ENCODE data around the gene JARID2. TPM values are rescaled to one million over a fixed set of nuclear protein-coding genes. Genes with fewer than 3 reads are reported as not detected.

The JARID2 gene
- total RNA-seq, 4 donors from 2014 or later, result 20.0 to 29.4 (median 23.9) TPM

GRCh38 chr6:15476631-15477380, 230.9 kb downstream of the JARID2 start:
- no peak for DNase-seq (ENCODE audit: low spot score in 2 of 2)
- Histone ChIP-seq H3K9me3 (no peaks in the 10 kb centered on the region), H3K27me3 (no peaks in the 10 kb centered on the region), H3K36me3 (peaks cover 3% of the 10 kb centered on the region), H3K27ac (no peak overlapping the region), H3K4me3 (no peak overlapping the region), H3K4me1 (peaks cover 29% of the 10 kb centered on the region)
- TF ChIP-seq EP300 (IDR thresholded peaks at IDR 0.05) (no peak), POLR2A (IDR thresholded peaks at IDR 0.05) (no peak), POLR2AphosphoS5 (IDR thresholded peaks at IDR 0.05) (no peak)
- TF ChIP-seq, protein P1, sequence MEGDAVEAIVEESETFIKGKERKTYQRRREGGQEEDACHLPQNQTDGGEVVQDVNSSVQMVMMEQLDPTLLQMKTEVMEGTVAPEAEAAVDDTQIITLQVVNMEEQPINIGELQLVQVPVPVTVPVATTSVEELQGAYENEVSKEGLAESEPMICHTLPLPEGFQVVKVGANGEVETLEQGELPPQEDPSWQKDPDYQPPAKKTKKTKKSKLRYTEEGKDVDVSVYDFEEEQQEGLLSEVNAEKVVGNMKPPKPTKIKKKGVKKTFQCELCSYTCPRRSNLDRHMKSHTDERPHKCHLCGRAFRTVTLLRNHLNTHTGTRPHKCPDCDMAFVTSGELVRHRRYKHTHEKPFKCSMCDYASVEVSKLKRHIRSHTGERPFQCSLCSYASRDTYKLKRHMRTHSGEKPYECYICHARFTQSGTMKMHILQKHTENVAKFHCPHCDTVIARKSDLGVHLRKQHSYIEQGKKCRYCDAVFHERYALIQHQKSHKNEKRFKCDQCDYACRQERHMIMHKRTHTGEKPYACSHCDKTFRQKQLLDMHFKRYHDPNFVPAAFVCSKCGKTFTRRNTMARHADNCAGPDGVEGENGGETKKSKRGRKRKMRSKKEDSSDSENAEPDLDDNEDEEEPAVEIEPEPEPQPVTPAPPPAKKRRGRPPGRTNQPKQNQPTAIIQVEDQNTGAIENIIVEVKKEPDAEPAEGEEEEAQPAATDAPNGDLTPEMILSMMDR (IDR thresholded peaks at IDR 0.05), result no peak
- 79% methylated on average over 7 of the region's 7 CpGs for WGBS

GRCh38 chr6:15477746-15478145, 231.9 kb downstream of the JARID2 start:
- Histone ChIP-seq H3K4me3 (no peak overlapping the region), H3K27ac (no peak overlapping the region), H3K36me3 (peaks cover 3% of the 10 kb centered on the region), H3K9me3 (no peaks in the 10 kb centered on the region), H3K4me1 (peaks cover 29% of the 10 kb centered on the region), H3K27me3 (no peaks in the 10 kb centered on the region)
- TF ChIP-seq POLR2A (IDR thresholded peaks at IDR 0.05) (no peak), EP300 (IDR thresholded peaks at IDR 0.05) (no peak), POLR2AphosphoS5 (IDR thresholded peaks at IDR 0.05) (no peak)
- TF ChIP-seq, protein P1 (IDR thresholded peaks at IDR 0.05), result no peak
- DNase-seq (ENCODE audit: low spot score in 2 of 2), result no peak
- WGBS, result 47% methylated on average over 5 of the region's 5 CpGs

DNA sequence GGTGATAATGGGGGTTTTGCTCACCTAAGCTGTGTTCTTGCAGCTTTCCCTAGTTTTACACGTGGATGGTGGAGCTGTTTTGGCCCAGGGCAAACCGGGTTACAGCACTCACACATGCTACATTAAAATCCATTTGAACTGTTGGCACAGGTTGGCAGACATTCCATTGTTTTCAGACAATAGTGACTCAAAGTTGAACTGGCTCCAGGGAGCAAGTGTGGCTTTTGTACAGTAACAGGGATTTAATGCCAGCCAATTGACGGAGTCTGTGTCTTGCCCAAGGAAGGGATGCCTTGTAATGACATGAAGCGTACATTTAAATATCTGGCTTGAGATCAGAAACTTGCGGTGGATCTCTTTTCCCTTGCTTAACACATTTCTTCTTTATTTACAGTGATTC, 233.9 kb downstream of the JARID2 start:
- peaks cover 3% of the 10 kb centered on the region for H3K36me3 ChIP-seq
- TF ChIP-seq, protein P1 (IDR thresholded peaks at IDR 0.05), result no peak
- TF ChIP-seq POLR2A (IDR thresholded peaks at IDR 0.05) (no peak), EP300 (IDR thresholded peaks at IDR 0.05) (no peak), POLR2AphosphoS5 (IDR thresholded peaks at IDR 0.05) (no peak)
- H3K9me3 ChIP-seq, result no peaks in the 10 kb centered on the region
- H3K4me3 ChIP-seq, result no peak overlapping the region
- peaks cover 28% of the 10 kb centered on the region for H3K4me1 ChIP-seq
- H3K27me3 ChIP-seq, result no peaks in the 10 kb centered on the region
- 35% methylated on average over 5 of the region's 5 CpGs for WGBS
- no peak overlapping the region for H3K27ac ChIP-seq
- DNase-seq (ENCODE audit: low spot score in 2 of 2), result no peak

DNA sequence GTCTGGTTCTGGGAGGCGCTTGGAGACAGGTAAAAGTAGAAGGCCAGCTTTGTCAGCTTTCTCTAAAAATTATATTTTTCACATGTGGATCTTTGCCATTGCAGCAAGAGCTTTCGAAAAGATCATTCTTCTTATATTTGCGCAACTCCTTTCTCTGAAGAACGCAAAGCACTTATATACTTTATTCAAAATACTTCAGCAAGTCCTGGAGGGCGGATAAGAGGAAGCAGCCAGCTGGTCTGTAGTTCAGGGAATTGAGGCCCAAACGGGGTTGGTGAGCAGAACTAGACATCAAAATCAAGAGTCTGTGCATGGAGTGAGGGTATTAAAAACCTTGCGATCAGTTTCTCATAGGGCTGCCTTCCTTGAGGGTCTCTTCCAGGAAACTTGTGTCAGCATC, 234.7 kb downstream of the JARID2 start:
- WGBS, result 76% methylated on average over 7 of the region's 7 CpGs
- no peaks in the 10 kb centered on the region for H3K9me3 ChIP-seq
- no peak for DNase-seq (ENCODE audit: low spot score in 2 of 2)
- TF ChIP-seq POLR2AphosphoS5 (IDR thresholded peaks at IDR 0.05), result no peak
- no peak for TF ChIP-seq POLR2A (IDR thresholded peaks at IDR 0.05)
- TF ChIP-seq EP300 (IDR thresholded peaks at IDR 0.05), result no peak
- TF ChIP-seq, protein P1 (IDR thresholded peaks at IDR 0.05), result no peak
- H3K36me3 ChIP-seq, result no peaks in the 10 kb centered on the region
- H3K4me3 ChIP-seq, result no peak overlapping the region
- no peak overlapping the region for H3K27ac ChIP-seq
- peaks cover 28% of the 10 kb centered on the region for H3K4me1 ChIP-seq
- H3K27me3 ChIP-seq, result no peaks in the 10 kb centered on the region

GRCh38 chr6:15481390-15482291, 235.8 kb downstream of the JARID2 start:
- Histone ChIP-seq H3K4me3 (no peak overlapping the region), H3K27me3 (no peaks in the 10 kb centered on the region), H3K36me3 (no peaks in the 10 kb centered on the region), H3K4me1 (peaks cover 20% of the 10 kb centered on the region), H3K9me3 (no peaks in the 10 kb centered on the region), H3K27ac (no peak overlapping the region)
- TF ChIP-seq POLR2AphosphoS5 (IDR thresholded peaks at IDR 0.05) (no peak), POLR2A (IDR thresholded peaks at IDR 0.05) (no peak), EP300 (IDR thresholded peaks at IDR 0.05) (no peak)
- TF ChIP-seq, protein P1 (IDR thresholded peaks at IDR 0.05), result no peak
- no peak for DNase-seq (ENCODE audit: low spot score in 2 of 2)
- 86% methylated on average over 10 of the region's 10 CpGs for WGBS

Measured in suprapubic skin (tissue), 4 donors.